RWPE2 (cell line): ENCODE measurements around the gene WNT6.

Source experiments
- ATAC-seq: fragments of 200-7000 bp; cut with Tn5 transposase; 3 replicates; pipeline ENCODE4 v1.9.1; 2021; ENCODE audit warnings: low read depth
- DNase-seq: peaks from one replicate; pipeline ENCODE4 v3.0.0-alpha.2; 2020; ENCODE audit warnings: low spot score
- H3K27ac ChIP-seq: fragments of 450-650 bp; 2 replicates; pipeline ENCODE4 v1.5.1; 2017; ENCODE audit warnings: mild to moderate bottlenecking; ENCODE audit not compliant: poor library complexity, severe bottlenecking
- H3K27me3 ChIP-seq: fragments of 250-450 bp; sonication (Bioruptor Pico); 2 replicates; pipeline ENCODE4 v1.5.1; 2021; ENCODE audit warnings: mild to moderate bottlenecking, moderate library complexity; ENCODE audit not compliant: insufficient read depth, poor library complexity, severe bottlenecking
- H3K36me3 ChIP-seq: fragments of 250-450 bp; sonication (Bioruptor Pico); 2 replicates; pipeline ENCODE4 v1.5.1; 2020; ENCODE audit warnings: low read depth, mild to moderate bottlenecking, moderate library complexity
- H3K4me1 ChIP-seq: fragments of 250-450 bp; sonication (Bioruptor Pico); 2 replicates; pipeline ENCODE4 v1.5.1; 2021; ENCODE audit warnings: mild to moderate bottlenecking, moderate library complexity; ENCODE audit not compliant: insufficient read depth, poor library complexity, severe bottlenecking
- H3K4me3 ChIP-seq: fragments of 250-450 bp; sonication (Bioruptor Pico); 2 replicates; pipeline ENCODE4 v1.5.1; 2021; ENCODE audit warnings: mild to moderate bottlenecking, moderate library complexity; ENCODE audit not compliant: severe bottlenecking
- H3K9me3 ChIP-seq: fragments of 250-450 bp; sonication (Bioruptor Pico); 2 replicates; pipeline ENCODE4 v1.5.1; 2021; ENCODE audit warnings: mild to moderate bottlenecking, moderate library complexity; ENCODE audit not compliant: severe bottlenecking
- CTCF ChIP-seq: fragments of 450-650 bp; IDR thresholded peaks from one replicate; pipeline ENCODE4 v1.5.1; 2017; ENCODE audit warnings: mild to moderate bottlenecking, moderate library complexity; ENCODE audit not compliant: poor library complexity, severe bottlenecking

The WNT6 gene

GRCh38 chr2:218860950-218861381 is 1.4 kb downstream of the WNT6 start:
- ATAC-seq (peak; percentile 72), DNase-seq (no peak)
- Histone ChIP-seq H3K36me3 (no peaks in the 10 kb centered on the region), H3K27ac (no peak overlapping the region), H3K27me3 (peaks cover 38% of the 10 kb centered on the region), H3K4me1 (peaks cover 4% of the 10 kb centered on the region), H3K9me3 (no peaks in the 10 kb centered on the region), H3K4me3 (no peak overlapping the region)
- TF ChIP-seq CTCF, result no peak

- H3K36me3 ChIP-seq, result no peaks in the 10 kb centered on the region
- H3K4me1 ChIP-seq, result peaks cover 4% of the 10 kb centered on the region
- TF ChIP-seq CTCF, result no peak
- ATAC-seq (no peak), DNase-seq (no peak)
- H3K27me3 ChIP-seq, result peaks cover 38% of the 10 kb centered on the region
- H3K27ac ChIP-seq, result no peak overlapping the region
- no peaks in the 10 kb centered on the region for H3K9me3 ChIP-seq
- H3K4me3 ChIP-seq, result no peak overlapping the region
These were observed 2.2 kb downstream of the WNT6 start for GRCh38 chr2:218861645-218862318.

GRCh38 chr2:218863021-218863520 is 3.5 kb downstream of the WNT6 start:
- no peak for ATAC-seq
- Histone ChIP-seq H3K27me3 (peaks cover 33% of the 10 kb centered on the region), H3K36me3 (no peaks in the 10 kb centered on the region), H3K4me1 (peaks cover 4% of the 10 kb centered on the region), H3K9me3 (no peaks in the 10 kb centered on the region), H3K27ac (no peak overlapping the region), H3K4me3 (no peak overlapping the region)
- no peak for TF ChIP-seq CTCF
- DNase-seq, result no peak

- no peak overlapping the region for H3K4me3 ChIP-seq
- ATAC-seq (no peak), DNase-seq (no peak)
- H3K36me3 ChIP-seq, result no peaks in the 10 kb centered on the region
- peaks cover under 1% of the 10 kb centered on the region for H3K4me1 ChIP-seq
- TF ChIP-seq CTCF, result no peak
- H3K27me3 ChIP-seq, result peaks cover 13% of the 10 kb centered on the region
- no peaks in the 10 kb centered on the region for H3K9me3 ChIP-seq
- H3K27ac ChIP-seq, result no peak overlapping the region
These were observed 5.8 kb downstream of the WNT6 start for GRCh38 chr2:218865396-218865795.

- H3K4me3 ChIP-seq, result no peak overlapping the region
- no peaks in the 10 kb centered on the region for H3K9me3 ChIP-seq
- no peak overlapping the region for H3K27ac ChIP-seq
- TF ChIP-seq CTCF, result no peak
- H3K36me3 ChIP-seq, result no peaks in the 10 kb centered on the region
- H3K27me3 ChIP-seq, result peaks cover 8% of the 10 kb centered on the region
- DNase-seq, result no peak
- H3K4me1 ChIP-seq, result no peaks in the 10 kb centered on the region
- ATAC-seq, result no peak
These were observed 6.4 kb downstream of the WNT6 start for GRCh38 chr2:218865999-218866398.
